ENCODE measurements around the gene HSPA12B. TPM values are rescaled to one million over a fixed set of nuclear protein-coding genes. Genes with fewer than 3 reads are reported as not detected.
A peak's percentile ranks its signal among the peaks of the same experiment; 100 is the strongest.

HSPA12B gene
- total and polyA plus RNA-seq, 2 of the 13 experiments (the other 11 are each of a cell fraction or from before 2014, with no cell fraction given) = 0.01 TPM; not detected in 1

GRCh38 chr20:3710703-3711483 lies 21.6 kb upstream of the HSPA12B start (continued):
- TF ChIP-seq HMGXB3 (CRISPR knock-in tag; IDR thresholded peaks at IDR 0.05; ENCODE audit: borderline replicate concordance) (no peak), ZNF282 (IDR thresholded peaks at IDR 0.05; ENCODE audit: partially characterized antibody) (no peak), PPARG (CRISPR knock-in tag; conservative IDR thresholded peaks at IDR 0.05) (0 out of 2 replicates have a peak, but pooled peaks have one; percentile 20), ZNF678 (CRISPR knock-in tag; IDR thresholded peaks at IDR 0.05) (no peak), ZNF589 (CRISPR knock-in tag; conservative IDR thresholded peaks at IDR 0.05) (no peak), ETV6 (CRISPR knock-in tag; conservative IDR thresholded peaks at IDR 0.05) (no peak), ZNF33B (CRISPR knock-in tag; IDR thresholded peaks at IDR 0.05) (0 out of 2 replicates have a peak, but pooled peaks have one; percentile 53), AHR (CRISPR knock-in tag; IDR thresholded peaks at IDR 0.05) (peak; percentile 53; the same call in 1 of the 2 replicates), ZNF430 (CRISPR knock-in tag; IDR thresholded peaks at IDR 0.05) (no peak), HNF1B (CRISPR knock-in tag; IDR thresholded peaks at IDR 0.05) (peak; percentile 21; the same call in 1 of the 2 replicates), TFE3 (CRISPR knock-in tag; IDR thresholded peaks at IDR 0.05) (no peak), SNRNP70 (IDR thresholded peaks at IDR 0.05; ENCODE audit: low read depth, low read length) (no peak), RBM22 (optimal IDR thresholded peaks at IDR 0.05; ENCODE audit: low read length) (no peak), ZFP41 (CRISPR knock-in tag; IDR thresholded peaks at IDR 0.05; ENCODE audit: borderline replicate concordance) (no peak), ASH2L (IDR thresholded peaks at IDR 0.05; ENCODE audit: insufficient read length, low read depth, low read length) (no peak), TP53 (CRISPR knock-in tag; conservative IDR thresholded peaks at IDR 0.05) (no peak), SATB2 (CRISPR knock-in tag; IDR thresholded peaks at IDR 0.05) (no peak), PCBP2 (optimal IDR thresholded peaks at IDR 0.05; ENCODE audit: low read depth, low read length, poor library complexity, severe bottlenecking) (no peak), HMG20A (CRISPR knock-in tag; IDR thresholded peaks at IDR 0.05; ENCODE audit: borderline replicate concordance) (no peak), GLI4 (CRISPR knock-in tag; IDR thresholded peaks at IDR 0.05; ENCODE audit: borderline replicate concordance) (peak; percentile 74; the same call in 1 of the 2 replicates), POGZ (CRISPR knock-in tag; IDR thresholded peaks at IDR 0.05) (no peak), ATF5 (CRISPR knock-in tag; IDR thresholded peaks at IDR 0.05; ENCODE audit: low read depth) (no peak)

All from HepG2 (cell line).